Stimulated activated CD8-positive, alpha-beta memory T cell treated with anti-CD3 and anti-CD28 coated beads, Interleukin-12 subunit alpha, Interleukin-12 subunit beta, amount 100 ng/mL, for 4 hours (primary cell): ENCODE data around the gene TRPM8.

ENCODE experiments used
- DNase-seq: peaks from one replicate; pipeline ENCODE4 v3.0.0-alpha.2; 2020; ENCODE audit warnings: low read depth

TRPM8 gene

GRCh38 chr2:234002281-234002680, 85.1 kb downstream of the TRPM8 start:
- no peak for DNase-seq

GRCh38 chr2:234003972-234004617, 86.9 kb downstream of the TRPM8 start:
- DNase-seq: no peak

GRCh38 chr2:234005126-234005525, 88.0 kb downstream of the TRPM8 start:
- no peak for DNase-seq

- DNase-seq: no peak
Observed at GRCh38 chr2:234006501-234006900, 89.3 kb downstream of the TRPM8 start.

- DNase-seq: no peak
Observed at GRCh38 chr2:234014427-234014826, 97.3 kb downstream of the TRPM8 start.

- no peak for DNase-seq
Observed at GRCh38 chr2:234015861-234016260, 98.7 kb downstream of the TRPM8 start.

- no peak for DNase-seq
Observed at GRCh38 chr2:234019896-234020295, 102.7 kb downstream of the TRPM8 start.

- no peak for DNase-seq
Observed at GRCh38 chr2:234020332-234020731, 103.2 kb downstream of the TRPM8 start.

- DNase-seq: no peak
Observed at GRCh38 chr2:234022424-234022823, 105.3 kb downstream of the TRPM8 start.

GRCh38 chr2:234024304-234024703, 107.1 kb downstream of the TRPM8 start:
- DNase-seq: no peak

- no peak for DNase-seq
Observed at GRCh38 chr2:234025466-234025865, 108.3 kb downstream of the TRPM8 start.

- DNase-seq: no peak
Observed at GRCh38 chr2:234025891-234026401, 108.8 kb downstream of the TRPM8 start.

- no peak for DNase-seq
Observed at GRCh38 chr2:234026693-234027254, 109.6 kb downstream of the TRPM8 start.

- DNase-seq: no peak
Observed at GRCh38 chr2:234027641-234028040, 110.5 kb downstream of the TRPM8 start.

GRCh38 chr2:234029150-234029733, 112.1 kb downstream of the TRPM8 start:
- DNase-seq: no peak

GRCh38 chr2:234031207-234031606, 114.0 kb downstream of the TRPM8 start:
- DNase-seq: no peak

- DNase-seq: no peak
Observed at GRCh38 chr2:234032279-234032856, 115.2 kb downstream of the TRPM8 start.

- no peak for DNase-seq
Observed at GRCh38 chr2:234033174-234033573, 116.0 kb downstream of the TRPM8 start.

GRCh38 chr2:234033885-234034284, 116.7 kb downstream of the TRPM8 start:
- no peak for DNase-seq

GRCh38 chr2:234038076-234038802, 121.1 kb downstream of the TRPM8 start:
- DNase-seq: no peak

- DNase-seq: no peak
Observed at GRCh38 chr2:234044157-234044556, 127.0 kb downstream of the TRPM8 start.

GRCh38 chr2:234046521-234046920, 129.3 kb downstream of the TRPM8 start:
- DNase-seq: no peak
